ENCODE results near the gene RGS7.

The RGS7 gene

GRCh38 chr1:240820816-240821215, 536.2 kb downstream of the RGS7 start:
- no peaks in the 10 kb centered on the region for H3K36me3 ChIP-seq (ENCODE audit: control insufficient read depth in 2 of 2, insufficient read depth in 2 of 2, low read length in 2 of 2)
- no peaks in the 10 kb centered on the region for H3K9me3 ChIP-seq (ENCODE audit: control insufficient read depth in 2 of 2, low read length in 2 of 2)
- H3K4me1 ChIP-seq (ENCODE audit: control insufficient read depth in 2 of 2, insufficient read depth in 2 of 2, low read length in 2 of 2) = no peaks in the 10 kb centered on the region

GRCh38 chr1:240816472-240816871, 540.5 kb downstream of the RGS7 start:
- H3K9me3 ChIP-seq (ENCODE audit: control insufficient read depth in 2 of 2, low read length in 2 of 2) = no peaks in the 10 kb centered on the region
- no peak overlapping the region for H3K27ac ChIP-seq (ENCODE audit: low read depth in 2 of 2, low read length in 2 of 2)
- no peaks in the 10 kb centered on the region for H3K36me3 ChIP-seq (ENCODE audit: control insufficient read depth in 2 of 2, insufficient read depth in 2 of 2, low read length in 2 of 2)
- H3K4me3 ChIP-seq (ENCODE audit: low read length in 2 of 2) = no peak overlapping the region
- no peak overlapping the region for H3K9ac ChIP-seq (ENCODE audit: low read depth in 1 of 2, low read length in 2 of 2)
- no peaks in the 10 kb centered on the region for H3K27me3 ChIP-seq (ENCODE audit: control insufficient read depth in 2 of 2, insufficient read depth in 2 of 2, low read length in 2 of 2)
- H3K4me1 ChIP-seq (ENCODE audit: control insufficient read depth in 2 of 2, insufficient read depth in 2 of 2, low read length in 2 of 2) = no peaks in the 10 kb centered on the region

More at GRCh38 chr1:240820816-240821215, 536.2 kb downstream of the RGS7 start:
- Histone ChIP-seq H3K9ac (ENCODE audit: low read depth in 1 of 2, low read length in 2 of 2) (no peak overlapping the region), H3K27me3 (ENCODE audit: control insufficient read depth in 2 of 2, insufficient read depth in 2 of 2, low read length in 2 of 2) (no peaks in the 10 kb centered on the region), H3K27ac (ENCODE audit: low read depth in 2 of 2, low read length in 2 of 2) (no peak overlapping the region), H3K4me3 (ENCODE audit: low read length in 2 of 2) (no peak overlapping the region)

GRCh38 chr1:240813720-240814119, 543.3 kb downstream of the RGS7 start:
- no peak overlapping the region for H3K27ac ChIP-seq (ENCODE audit: low read depth in 2 of 2, low read length in 2 of 2)
- no peak overlapping the region for H3K9ac ChIP-seq (ENCODE audit: low read depth in 1 of 2, low read length in 2 of 2)
- H3K36me3 ChIP-seq (ENCODE audit: control insufficient read depth in 2 of 2, insufficient read depth in 2 of 2, low read length in 2 of 2) = no peaks in the 10 kb centered on the region
- H3K4me1 ChIP-seq (ENCODE audit: control insufficient read depth in 2 of 2, insufficient read depth in 2 of 2, low read length in 2 of 2) = no peaks in the 10 kb centered on the region
- no peaks in the 10 kb centered on the region for H3K9me3 ChIP-seq (ENCODE audit: control insufficient read depth in 2 of 2, low read length in 2 of 2)
- no peaks in the 10 kb centered on the region for H3K27me3 ChIP-seq (ENCODE audit: control insufficient read depth in 2 of 2, insufficient read depth in 2 of 2, low read length in 2 of 2)
- H3K4me3 ChIP-seq (ENCODE audit: low read length in 2 of 2) = no peak overlapping the region

GRCh38 chr1:240811256-240811655, 545.7 kb downstream of the RGS7 start:
- H3K9ac ChIP-seq (ENCODE audit: low read depth in 1 of 2, low read length in 2 of 2) = no peak overlapping the region
- no peak overlapping the region for H3K27ac ChIP-seq (ENCODE audit: low read depth in 2 of 2, low read length in 2 of 2)
- H3K36me3 ChIP-seq (ENCODE audit: control insufficient read depth in 2 of 2, insufficient read depth in 2 of 2, low read length in 2 of 2) = no peaks in the 10 kb centered on the region
- no peaks in the 10 kb centered on the region for H3K4me1 ChIP-seq (ENCODE audit: control insufficient read depth in 2 of 2, insufficient read depth in 2 of 2, low read length in 2 of 2)
- no peaks in the 10 kb centered on the region for H3K9me3 ChIP-seq (ENCODE audit: control insufficient read depth in 2 of 2, low read length in 2 of 2)
- H3K4me3 ChIP-seq (ENCODE audit: low read length in 2 of 2) = no peak overlapping the region
- no peaks in the 10 kb centered on the region for H3K27me3 ChIP-seq (ENCODE audit: control insufficient read depth in 2 of 2, insufficient read depth in 2 of 2, low read length in 2 of 2)

GRCh38 chr1:240808381-240808780, 548.6 kb downstream of the RGS7 start:
- no peak overlapping the region for H3K9ac ChIP-seq (ENCODE audit: low read depth in 1 of 2, low read length in 2 of 2)
- H3K4me1 ChIP-seq (ENCODE audit: control insufficient read depth in 2 of 2, insufficient read depth in 2 of 2, low read length in 2 of 2) = no peaks in the 10 kb centered on the region

GRCh38 chr1:240806200-240806745, 550.7 kb downstream of the RGS7 start:
- no peak overlapping the region for H3K27ac ChIP-seq (ENCODE audit: low read depth in 2 of 2, low read length in 2 of 2)
- no peaks in the 10 kb centered on the region for H3K36me3 ChIP-seq (ENCODE audit: control insufficient read depth in 2 of 2, insufficient read depth in 2 of 2, low read length in 2 of 2)
- H3K4me1 ChIP-seq (ENCODE audit: control insufficient read depth in 2 of 2, insufficient read depth in 2 of 2, low read length in 2 of 2) = no peaks in the 10 kb centered on the region
- H3K9me3 ChIP-seq (ENCODE audit: control insufficient read depth in 2 of 2, low read length in 2 of 2) = no peaks in the 10 kb centered on the region
- H3K9ac ChIP-seq (ENCODE audit: low read depth in 1 of 2, low read length in 2 of 2) = no peak overlapping the region
- H3K4me3 ChIP-seq (ENCODE audit: low read length in 2 of 2) = no peak overlapping the region
- no peaks in the 10 kb centered on the region for H3K27me3 ChIP-seq (ENCODE audit: control insufficient read depth in 2 of 2, insufficient read depth in 2 of 2, low read length in 2 of 2)

More at GRCh38 chr1:240808381-240808780, 548.6 kb downstream of the RGS7 start:
- H3K27ac ChIP-seq (ENCODE audit: low read depth in 2 of 2, low read length in 2 of 2) = no peak overlapping the region
- H3K4me3 ChIP-seq (ENCODE audit: low read length in 2 of 2) = no peak overlapping the region
- no peaks in the 10 kb centered on the region for H3K9me3 ChIP-seq (ENCODE audit: control insufficient read depth in 2 of 2, low read length in 2 of 2)
- no peaks in the 10 kb centered on the region for H3K36me3 ChIP-seq (ENCODE audit: control insufficient read depth in 2 of 2, insufficient read depth in 2 of 2, low read length in 2 of 2)
- H3K27me3 ChIP-seq (ENCODE audit: control insufficient read depth in 2 of 2, insufficient read depth in 2 of 2, low read length in 2 of 2) = no peaks in the 10 kb centered on the region

GRCh38 chr1:240804475-240804874, 552.5 kb downstream of the RGS7 start:
- Histone ChIP-seq H3K4me1 (ENCODE audit: control insufficient read depth in 2 of 2, insufficient read depth in 2 of 2, low read length in 2 of 2) (no peaks in the 10 kb centered on the region), H3K9me3 (ENCODE audit: control insufficient read depth in 2 of 2, low read length in 2 of 2) (no peaks in the 10 kb centered on the region), H3K27ac (ENCODE audit: low read depth in 2 of 2, low read length in 2 of 2) (no peak overlapping the region), H3K27me3 (ENCODE audit: control insufficient read depth in 2 of 2, insufficient read depth in 2 of 2, low read length in 2 of 2) (no peaks in the 10 kb centered on the region), H3K4me3 (ENCODE audit: low read length in 2 of 2) (no peak overlapping the region), H3K9ac (ENCODE audit: low read depth in 1 of 2, low read length in 2 of 2) (no peak overlapping the region), H3K36me3 (ENCODE audit: control insufficient read depth in 2 of 2, insufficient read depth in 2 of 2, low read length in 2 of 2) (no peaks in the 10 kb centered on the region)

GRCh38 chr1:240803151-240803550, 553.9 kb downstream of the RGS7 start:
- H3K4me1 ChIP-seq (ENCODE audit: control insufficient read depth in 2 of 2, insufficient read depth in 2 of 2, low read length in 2 of 2) = no peaks in the 10 kb centered on the region
- H3K4me3 ChIP-seq (ENCODE audit: low read length in 2 of 2) = no peak overlapping the region
- no peaks in the 10 kb centered on the region for H3K27me3 ChIP-seq (ENCODE audit: control insufficient read depth in 2 of 2, insufficient read depth in 2 of 2, low read length in 2 of 2)
- H3K9ac ChIP-seq (ENCODE audit: low read depth in 1 of 2, low read length in 2 of 2) = no peak overlapping the region
- H3K27ac ChIP-seq (ENCODE audit: low read depth in 2 of 2, low read length in 2 of 2) = no peak overlapping the region
- H3K36me3 ChIP-seq (ENCODE audit: control insufficient read depth in 2 of 2, insufficient read depth in 2 of 2, low read length in 2 of 2) = no peaks in the 10 kb centered on the region
- H3K9me3 ChIP-seq (ENCODE audit: control insufficient read depth in 2 of 2, low read length in 2 of 2) = no peaks in the 10 kb centered on the region

GRCh38 chr1:240802271-240802670, 554.7 kb downstream of the RGS7 start:
- Histone ChIP-seq H3K27me3 (ENCODE audit: control insufficient read depth in 2 of 2, insufficient read depth in 2 of 2, low read length in 2 of 2) (no peaks in the 10 kb centered on the region), H3K4me3 (ENCODE audit: low read length in 2 of 2) (no peak overlapping the region), H3K27ac (ENCODE audit: low read depth in 2 of 2, low read length in 2 of 2) (no peak overlapping the region)

GRCh38 chr1:240801442-240801841, 555.6 kb downstream of the RGS7 start:
- Histone ChIP-seq H3K9me3 (ENCODE audit: control insufficient read depth in 2 of 2, low read length in 2 of 2) (no peaks in the 10 kb centered on the region), H3K27me3 (ENCODE audit: control insufficient read depth in 2 of 2, insufficient read depth in 2 of 2, low read length in 2 of 2) (no peaks in the 10 kb centered on the region), H3K27ac (ENCODE audit: low read depth in 2 of 2, low read length in 2 of 2) (no peak overlapping the region), H3K9ac (ENCODE audit: low read depth in 1 of 2, low read length in 2 of 2) (no peak overlapping the region), H3K36me3 (ENCODE audit: control insufficient read depth in 2 of 2, insufficient read depth in 2 of 2, low read length in 2 of 2) (no peaks in the 10 kb centered on the region), H3K4me1 (ENCODE audit: control insufficient read depth in 2 of 2, insufficient read depth in 2 of 2, low read length in 2 of 2) (no peaks in the 10 kb centered on the region), H3K4me3 (ENCODE audit: low read length in 2 of 2) (no peak overlapping the region)

More at GRCh38 chr1:240802271-240802670, 554.7 kb downstream of the RGS7 start:
- no peaks in the 10 kb centered on the region for H3K36me3 ChIP-seq (ENCODE audit: control insufficient read depth in 2 of 2, insufficient read depth in 2 of 2, low read length in 2 of 2)
- H3K9me3 ChIP-seq (ENCODE audit: control insufficient read depth in 2 of 2, low read length in 2 of 2) = no peaks in the 10 kb centered on the region
- H3K9ac ChIP-seq (ENCODE audit: low read depth in 1 of 2, low read length in 2 of 2) = no peak overlapping the region
- no peaks in the 10 kb centered on the region for H3K4me1 ChIP-seq (ENCODE audit: control insufficient read depth in 2 of 2, insufficient read depth in 2 of 2, low read length in 2 of 2)

- no peak overlapping the region for H3K4me3 ChIP-seq (ENCODE audit: low read length in 2 of 2)
- no peaks in the 10 kb centered on the region for H3K9me3 ChIP-seq (ENCODE audit: control insufficient read depth in 2 of 2, low read length in 2 of 2)
- H3K9ac ChIP-seq (ENCODE audit: low read depth in 1 of 2, low read length in 2 of 2) = no peak overlapping the region
- H3K36me3 ChIP-seq (ENCODE audit: control insufficient read depth in 2 of 2, insufficient read depth in 2 of 2, low read length in 2 of 2) = no peaks in the 10 kb centered on the region
- H3K27me3 ChIP-seq (ENCODE audit: control insufficient read depth in 2 of 2, insufficient read depth in 2 of 2, low read length in 2 of 2) = no peaks in the 10 kb centered on the region
- H3K4me1 ChIP-seq (ENCODE audit: control insufficient read depth in 2 of 2, insufficient read depth in 2 of 2, low read length in 2 of 2) = no peaks in the 10 kb centered on the region
- no peak overlapping the region for H3K27ac ChIP-seq (ENCODE audit: low read depth in 2 of 2, low read length in 2 of 2)
Observed at GRCh38 chr1:240800291-240800690, 556.7 kb downstream of the RGS7 start.

Data from mucosa of rectum (tissue), 2 donors.